ENCODE results near the gene PITRM1.

The PITRM1 gene

DNA sequence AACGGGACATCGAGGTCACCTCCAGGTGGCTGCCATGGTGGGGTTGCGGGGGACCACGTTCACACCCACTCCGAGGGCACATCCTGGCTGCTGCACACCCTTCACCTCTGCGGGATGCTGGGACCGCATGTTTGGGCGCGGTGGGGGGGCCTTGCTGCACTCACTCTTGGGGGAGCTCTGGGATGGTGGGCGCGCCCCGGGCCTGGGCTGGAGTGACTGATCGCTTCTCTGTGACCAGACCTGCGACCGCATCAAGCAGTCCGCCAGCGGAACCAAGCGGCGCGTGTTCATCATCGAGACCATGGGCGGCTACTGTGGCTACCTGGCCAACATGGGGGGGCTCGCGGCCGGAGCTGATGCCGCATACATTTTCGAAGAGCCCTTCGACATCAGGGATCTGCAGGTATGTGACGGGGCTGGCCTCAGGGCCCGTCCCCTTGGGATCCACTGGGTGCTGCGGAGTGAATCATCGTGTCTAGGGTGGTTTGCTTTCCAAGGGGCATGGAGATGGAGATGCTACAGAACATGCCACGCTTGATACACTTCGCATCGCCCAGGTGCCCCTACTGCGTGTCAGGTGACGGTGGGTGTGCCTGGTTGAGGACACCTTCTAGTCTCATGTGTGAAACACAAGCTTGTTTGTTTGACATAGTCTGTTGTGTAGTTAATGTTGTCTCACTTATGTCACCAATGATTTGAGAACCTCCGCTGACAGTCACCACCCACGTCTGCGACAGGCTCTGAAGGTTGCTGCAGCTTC, 42.8 kb downstream of the PITRM1 start:
- H4K20me1 ChIP-seq (ENCODE audit: low read depth, low read length), result no peaks in the 10 kb centered on the region
- no peaks in the 10 kb centered on the region for H3K27me3 ChIP-seq (ENCODE audit: low read length)
- no peak overlapping the region for H3K4me3 ChIP-seq (ENCODE audit: insufficient read depth, low read length, poor library complexity, severe bottlenecking)
- peaks cover 4% of the 10 kb centered on the region; the same call in 1 of the 2 replicates for H3F3A ChIP-seq (ENCODE audit: insufficient read depth)
- H3K9me3 ChIP-seq (ENCODE audit: insufficient read depth, low read length), result no peaks in the 10 kb centered on the region
- peaks cover 18% of the 10 kb centered on the region for H3K36me3 ChIP-seq (ENCODE audit: low read length)
- H3K27ac ChIP-seq (ENCODE audit: low read depth, low read length), result no peak overlapping the region
- H2AFZ ChIP-seq (ENCODE audit: low read depth, low read length, severe bottlenecking), result no peak overlapping the region
- H3K9ac ChIP-seq (ENCODE audit: low read length), result no peak overlapping the region
- H3K9me2 ChIP-seq (replicated peaks; ENCODE audit: insufficient read depth, low read length), result no peaks in the 10 kb centered on the region
- no peaks in the 10 kb centered on the region for H3K79me2 ChIP-seq (ENCODE audit: insufficient read depth, low read length)
- no peak overlapping the region for H3K4me2 ChIP-seq (ENCODE audit: low read depth, low read length, poor library complexity, severe bottlenecking)
- TF ChIP-seq, protein P1, sequence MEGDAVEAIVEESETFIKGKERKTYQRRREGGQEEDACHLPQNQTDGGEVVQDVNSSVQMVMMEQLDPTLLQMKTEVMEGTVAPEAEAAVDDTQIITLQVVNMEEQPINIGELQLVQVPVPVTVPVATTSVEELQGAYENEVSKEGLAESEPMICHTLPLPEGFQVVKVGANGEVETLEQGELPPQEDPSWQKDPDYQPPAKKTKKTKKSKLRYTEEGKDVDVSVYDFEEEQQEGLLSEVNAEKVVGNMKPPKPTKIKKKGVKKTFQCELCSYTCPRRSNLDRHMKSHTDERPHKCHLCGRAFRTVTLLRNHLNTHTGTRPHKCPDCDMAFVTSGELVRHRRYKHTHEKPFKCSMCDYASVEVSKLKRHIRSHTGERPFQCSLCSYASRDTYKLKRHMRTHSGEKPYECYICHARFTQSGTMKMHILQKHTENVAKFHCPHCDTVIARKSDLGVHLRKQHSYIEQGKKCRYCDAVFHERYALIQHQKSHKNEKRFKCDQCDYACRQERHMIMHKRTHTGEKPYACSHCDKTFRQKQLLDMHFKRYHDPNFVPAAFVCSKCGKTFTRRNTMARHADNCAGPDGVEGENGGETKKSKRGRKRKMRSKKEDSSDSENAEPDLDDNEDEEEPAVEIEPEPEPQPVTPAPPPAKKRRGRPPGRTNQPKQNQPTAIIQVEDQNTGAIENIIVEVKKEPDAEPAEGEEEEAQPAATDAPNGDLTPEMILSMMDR (IDR thresholded peaks at IDR 0.05; ENCODE audit: insufficient read depth, low read length, poor library complexity, severe bottlenecking), result no peak
- TF ChIP-seq EZH2phosphoT487 (conservative IDR thresholded peaks at IDR 0.05; ENCODE audit: low read length), result no peak

- no peak overlapping the region for H3K9ac ChIP-seq (ENCODE audit: low read length)
- H3K4me3 ChIP-seq (ENCODE audit: insufficient read depth, low read length, poor library complexity, severe bottlenecking), result no peak overlapping the region
- H4K20me1 ChIP-seq (ENCODE audit: low read depth, low read length), result no peaks in the 10 kb centered on the region
- H3K27ac ChIP-seq (ENCODE audit: low read depth, low read length), result no peak overlapping the region
- TF ChIP-seq, protein P1 (IDR thresholded peaks at IDR 0.05; ENCODE audit: insufficient read depth, low read length, poor library complexity, severe bottlenecking), result no peak
- TF ChIP-seq EZH2phosphoT487 (conservative IDR thresholded peaks at IDR 0.05; ENCODE audit: low read length), result no peak
- no peaks in the 10 kb centered on the region for H3K9me3 ChIP-seq (ENCODE audit: insufficient read depth, low read length)
- H3K79me2 ChIP-seq (ENCODE audit: insufficient read depth, low read length), result no peaks in the 10 kb centered on the region
- H3K4me2 ChIP-seq (ENCODE audit: low read depth, low read length, poor library complexity, severe bottlenecking), result no peak overlapping the region
- H3K27me3 ChIP-seq (ENCODE audit: low read length), result no peaks in the 10 kb centered on the region
- H2AFZ ChIP-seq (ENCODE audit: low read depth, low read length, severe bottlenecking), result no peak overlapping the region
- no peaks in the 10 kb centered on the region for H3F3A ChIP-seq (ENCODE audit: insufficient read depth)
- H3K36me3 ChIP-seq (ENCODE audit: low read length), result peaks cover 7% of the 10 kb centered on the region
- no peaks in the 10 kb centered on the region for H3K9me2 ChIP-seq (replicated peaks; ENCODE audit: insufficient read depth, low read length)
Observed at GRCh38 chr10:3128379-3129130, 44.0 kb downstream of the PITRM1 start.

- Histone ChIP-seq H3K36me3 (ENCODE audit: low read length) (peaks cover 7% of the 10 kb centered on the region; the same call in 1 of the 2 replicates), H3K27ac (ENCODE audit: low read depth, low read length) (no peak overlapping the region), H3K9me3 (ENCODE audit: insufficient read depth, low read length) (no peaks in the 10 kb centered on the region), H3K4me3 (ENCODE audit: insufficient read depth, low read length, poor library complexity, severe bottlenecking) (no peak overlapping the region), H3F3A (ENCODE audit: insufficient read depth) (no peaks in the 10 kb centered on the region), H3K9ac (ENCODE audit: low read length) (no peak overlapping the region), H3K4me2 (ENCODE audit: low read depth, low read length, poor library complexity, severe bottlenecking) (no peak overlapping the region), H3K79me2 (ENCODE audit: insufficient read depth, low read length) (no peaks in the 10 kb centered on the region), H4K20me1 (ENCODE audit: low read depth, low read length) (no peaks in the 10 kb centered on the region), H2AFZ (ENCODE audit: low read depth, low read length, severe bottlenecking) (no peak overlapping the region), H3K9me2 (replicated peaks; ENCODE audit: insufficient read depth, low read length) (no peaks in the 10 kb centered on the region), H3K27me3 (ENCODE audit: low read length) (no peaks in the 10 kb centered on the region)
- no peak for TF ChIP-seq EZH2phosphoT487 (conservative IDR thresholded peaks at IDR 0.05; ENCODE audit: low read length)
- TF ChIP-seq, protein P1 (IDR thresholded peaks at IDR 0.05; ENCODE audit: insufficient read depth, low read length, poor library complexity, severe bottlenecking), result no peak
Observed at GRCh38 chr10:3127921-3128320, 44.7 kb downstream of the PITRM1 start.

Measured in SU-DHL-6 (cell line).